HG03378 (cell line): ENCODE data around the gene DCAF7.

Experiments
- ATAC-seq: cut with Tn5 transposase; IDR thresholded peaks from one replicate; pipeline ENCODE4 v1.9.1; 2021; ENCODE audit warnings: mild to moderate bottlenecking, moderate library complexity; ENCODE audit not compliant: unreplicated experiment

The DCAF7 gene

GRCh38 chr17:63543822-63544420 is 6.4 kb upstream of the DCAF7 start:
- no peak for ATAC-seq

GRCh38 chr17:63544467-63545301 is 5.6 kb upstream of the DCAF7 start:
- ATAC-seq: no peak

GRCh38 chr17:63546308-63547082 is 3.8 kb upstream of the DCAF7 start:
- ATAC-seq: no peak

GRCh38 chr17:63547083-63547523 is 3.2 kb upstream of the DCAF7 start:
- no peak for ATAC-seq

GRCh38 chr17:63549289-63549945 is 860 bp upstream of the DCAF7 start:
- peak; percentile 16 for ATAC-seq

- no peak for ATAC-seq
Observed at GRCh38 chr17:63550817-63551639, 751 bp downstream of the DCAF7 start.

GRCh38 chr17:63552211-63552610 is 1.9 kb downstream of the DCAF7 start:
- no peak for ATAC-seq

- no peak for ATAC-seq
Observed at GRCh38 chr17:63555500-63556156, 5.4 kb downstream of the DCAF7 start.

- no peak for ATAC-seq
Observed at GRCh38 chr17:63557416-63557815, 7.1 kb downstream of the DCAF7 start.

- no peak for ATAC-seq
Observed at GRCh38 chr17:63558441-63558840, 8.2 kb downstream of the DCAF7 start.

- ATAC-seq: no peak
Observed at GRCh38 chr17:63561819-63562218, 11.5 kb downstream of the DCAF7 start.

GRCh38 chr17:63563339-63563738 is 13.1 kb downstream of the DCAF7 start:
- ATAC-seq: no peak

GRCh38 chr17:63564562-63564961 is 14.3 kb downstream of the DCAF7 start:
- ATAC-seq: no peak

GRCh38 chr17:63567229-63567628 is 17.0 kb downstream of the DCAF7 start:
- ATAC-seq: no peak

GRCh38 chr17:63568563-63568962 is 18.3 kb downstream of the DCAF7 start:
- no peak for ATAC-seq

GRCh38 chr17:63571632-63572310 is 21.5 kb downstream of the DCAF7 start:
- no peak for ATAC-seq

- no peak for ATAC-seq
Observed at GRCh38 chr17:63573634-63574033, 23.4 kb downstream of the DCAF7 start.

- no peak for ATAC-seq
Observed at GRCh38 chr17:63578027-63578768, 27.9 kb downstream of the DCAF7 start.

- no peak for ATAC-seq
Observed at GRCh38 chr17:63578769-63579111, 28.5 kb downstream of the DCAF7 start.
